Measurements from ENCODE around the gene RIN1.
"Not testable (repeated sequence)": the region's sequence is repeated elsewhere in the genome, so short reads cannot be mapped to it uniquely, and the experiment has no call there.

The RIN1 gene

GRCh38 chr11:66317723-66318599, 18.3 kb downstream of the RIN1 start:
- DNase-seq, result no peak

- no peak for DNase-seq
These were observed 18.9 kb downstream of the RIN1 start for GRCh38 chr11:66317322-66317722.

DNA sequence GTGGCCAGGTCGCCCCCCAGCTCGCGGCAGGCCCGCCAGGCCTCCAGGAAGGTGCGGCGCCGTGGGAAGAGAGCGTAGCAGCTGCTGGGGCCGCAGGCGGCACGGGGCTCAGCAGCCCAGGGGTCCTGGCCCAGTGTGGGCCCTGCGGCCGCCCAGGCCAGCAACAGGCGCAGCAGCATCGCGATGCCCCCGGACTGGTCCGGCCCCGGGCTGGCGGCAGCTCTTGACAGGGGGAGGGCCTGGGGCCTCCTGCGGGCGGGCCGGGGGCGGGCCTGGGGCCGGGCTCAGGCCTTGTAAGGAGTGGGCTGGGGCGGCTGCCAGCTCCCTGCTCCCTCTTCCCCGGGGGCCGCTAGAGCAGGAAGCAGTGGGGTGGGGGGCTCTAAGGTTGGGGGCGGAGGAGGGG, 19.4 kb downstream of the RIN1 start, which contains the start of gene CD248:
Gene CD248, minus strand, starts transcription at position 196 of the 403 bp plus-strand sequence. Its CDS starts 17 bp downstream, at position 179.
- no peak for DNase-seq

- DNase-seq, result no peak
These were observed 20.1 kb downstream of the RIN1 start for GRCh38 chr11:66315921-66316811.

GRCh38 chr11:66315498-66315885, 20.7 kb downstream of the RIN1 start:
- no peak for DNase-seq

DNA sequence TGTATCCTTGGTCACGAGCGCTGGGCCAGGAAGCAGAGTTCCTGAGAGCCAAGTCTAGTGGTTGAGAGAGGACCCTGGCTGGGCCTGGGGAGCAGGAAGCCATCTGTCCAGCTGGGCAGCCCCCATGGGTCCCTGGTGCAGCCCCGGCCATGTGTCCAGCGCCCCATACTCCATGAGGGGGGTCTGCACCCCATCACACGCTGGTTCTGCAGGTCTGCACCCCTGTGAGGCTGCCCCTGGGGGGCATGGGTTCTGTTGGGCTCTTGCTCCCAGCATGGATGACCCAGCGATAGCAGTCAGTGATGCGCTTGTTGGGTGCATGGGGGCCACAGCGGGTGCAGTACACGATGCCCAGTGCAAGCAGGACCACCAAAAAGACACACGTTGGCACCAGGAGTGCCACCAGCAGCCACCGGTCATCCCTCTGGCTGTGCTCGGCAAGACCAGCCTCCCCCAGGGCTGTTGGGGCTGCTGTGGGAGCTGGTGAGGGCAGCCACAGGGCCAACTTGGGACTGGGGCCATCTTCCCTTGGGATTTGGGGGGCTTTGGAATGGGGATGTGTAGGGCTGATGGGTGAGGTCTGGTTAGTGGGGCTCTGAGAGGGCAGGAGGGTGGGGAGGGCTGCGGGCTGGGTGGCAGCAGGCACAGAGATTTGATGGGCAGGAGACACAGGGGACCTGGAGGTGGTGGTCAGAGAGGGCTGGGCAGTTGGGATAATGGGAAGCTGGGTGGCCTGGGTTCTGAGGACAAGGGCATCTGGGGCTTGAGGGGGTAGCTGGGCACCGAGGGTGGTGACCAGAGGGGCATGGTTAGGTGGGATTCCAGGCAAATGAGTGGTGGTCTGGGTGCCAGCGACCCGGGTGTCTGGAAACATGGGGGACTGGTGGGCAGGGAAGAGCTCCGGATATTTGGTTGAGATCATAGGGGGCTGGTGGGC, 21.4 kb downstream of the RIN1 start:
- no peak for DNase-seq

GRCh38 chr11:66314186-66314501, 22.1 kb downstream of the RIN1 start:
- no peak for DNase-seq

GRCh38 chr11:66313321-66314185, 22.7 kb downstream of the RIN1 start:
- DNase-seq, result no peak

- DNase-seq, result peak; percentile 93
These were observed 23.5 kb downstream of the RIN1 start for GRCh38 chr11:66312549-66313320.

- DNase-seq, result peak; percentile 81
These were observed 24.2 kb downstream of the RIN1 start for GRCh38 chr11:66311965-66312548.

DNA sequence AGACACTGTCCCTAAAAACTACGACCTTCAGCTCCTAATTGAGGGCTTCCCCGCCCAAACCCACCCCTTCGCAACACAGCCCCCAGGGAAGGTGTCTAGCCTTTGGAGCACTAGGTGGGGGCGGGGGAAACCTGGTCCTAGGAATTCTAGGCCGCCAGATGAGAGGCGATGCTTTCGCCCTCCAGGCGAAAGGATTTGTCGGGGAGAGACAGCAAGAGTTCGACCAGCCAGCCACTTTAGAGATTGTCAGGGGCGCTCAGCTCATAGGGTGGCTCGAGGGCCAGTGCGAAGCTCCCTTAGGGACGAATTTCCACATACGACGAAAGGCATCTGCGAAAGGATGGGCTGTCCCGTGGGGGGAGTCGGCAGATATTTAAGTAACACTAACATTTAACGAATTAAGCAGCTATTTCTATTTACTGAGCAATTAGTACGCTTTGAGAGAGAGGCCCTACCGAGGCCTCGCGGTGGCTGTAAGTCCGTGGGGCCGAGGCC, 24.7 kb downstream of the RIN1 start:
- no peak for DNase-seq

DNA sequence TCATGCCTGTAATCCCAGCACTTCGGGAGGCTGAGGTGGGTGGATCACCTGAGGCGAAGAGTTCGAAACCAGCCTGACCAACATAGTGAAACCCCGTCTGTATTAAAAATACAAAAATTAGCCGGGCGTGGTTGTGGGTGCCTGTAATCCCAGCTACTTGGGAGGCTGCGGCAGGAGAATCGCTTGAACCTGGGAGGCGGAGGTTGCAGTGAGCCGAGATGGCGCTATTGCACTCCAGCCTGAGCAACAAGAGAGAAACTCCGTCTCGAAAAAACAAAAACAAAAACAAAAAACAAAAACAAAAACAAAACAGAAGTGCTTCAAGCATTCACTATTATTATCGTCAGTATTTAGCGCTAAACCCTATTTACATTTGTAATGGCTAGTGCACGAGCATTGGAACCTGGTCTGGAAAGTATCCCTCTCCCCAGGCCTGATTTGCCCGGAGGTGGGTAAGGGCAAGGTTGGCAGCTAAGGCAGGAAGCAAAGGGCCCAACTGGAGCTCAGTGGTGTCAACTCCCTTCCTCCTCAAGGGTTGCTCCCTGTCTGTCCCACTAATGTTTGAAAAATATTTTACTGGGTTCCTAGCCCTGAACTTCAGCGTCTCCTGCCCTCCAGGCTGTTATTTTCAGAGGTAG, 25.3 kb downstream of the RIN1 start:
- DNase-seq, result not testable (repeated sequence)

DNA sequence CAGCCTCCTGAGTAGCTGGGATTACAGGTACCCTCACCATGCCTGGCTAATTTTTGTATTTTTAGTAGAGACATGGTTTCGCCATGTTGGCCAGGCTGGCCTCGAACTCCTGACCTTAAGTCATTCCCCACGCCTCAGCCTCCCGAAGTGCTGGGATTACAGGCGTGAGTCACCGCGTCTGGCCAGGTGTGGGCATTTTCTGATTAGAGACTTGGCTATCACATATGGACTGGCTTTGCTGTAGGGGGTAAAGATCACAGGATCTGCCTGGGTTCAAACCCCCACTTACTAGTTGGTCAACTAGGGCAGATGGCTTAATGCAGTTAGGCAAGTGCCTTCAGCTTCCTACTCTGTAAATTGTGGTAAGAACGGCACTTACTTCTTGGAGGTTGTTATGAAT, 25.9 kb downstream of the RIN1 start:
- no peak for DNase-seq

DNA sequence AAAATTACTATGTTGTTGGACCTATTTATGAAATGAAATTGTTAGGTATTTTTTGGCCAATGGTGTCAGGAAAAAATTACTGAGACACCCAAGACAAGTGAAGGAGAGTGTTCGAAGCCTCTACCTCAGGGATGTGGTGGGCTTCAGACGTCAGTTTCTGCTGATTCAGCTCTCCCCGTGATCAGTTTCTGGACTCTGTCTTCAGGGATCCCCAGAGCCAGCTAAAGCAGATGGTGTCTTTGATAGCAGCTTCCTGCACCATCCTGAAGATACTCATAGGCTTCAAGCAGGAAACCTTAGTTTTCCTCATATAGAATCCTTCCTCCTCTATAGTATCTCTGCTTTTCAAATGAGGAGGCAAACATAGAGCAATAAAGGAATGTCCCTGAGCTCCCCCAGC, 26.8 kb downstream of the RIN1 start:
- no peak for DNase-seq

GRCh38 chr11:66302656-66303055, 33.6 kb downstream of the RIN1 start:
- DNase-seq, result no peak

DNA sequence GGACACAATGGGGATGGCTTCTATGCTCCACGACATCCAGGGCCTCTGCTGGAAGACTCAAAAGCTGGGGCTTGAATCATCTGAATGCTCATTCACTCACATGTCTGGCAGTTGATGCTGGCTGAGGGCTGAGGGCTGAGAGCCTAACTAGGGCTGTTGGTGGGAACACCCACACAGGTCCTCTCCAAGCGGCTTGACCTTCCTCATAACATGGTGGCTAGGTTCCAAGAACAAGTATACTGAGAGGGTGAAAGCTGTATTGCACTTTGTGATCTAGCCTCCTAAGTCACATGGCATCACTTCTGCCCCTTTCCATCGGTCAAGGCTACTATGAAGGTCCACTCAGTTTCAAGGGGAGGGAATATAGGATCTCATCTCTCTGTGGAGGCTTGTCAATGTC, 37.0 kb downstream of the RIN1 start:
- DNase-seq, result no peak

DNA sequence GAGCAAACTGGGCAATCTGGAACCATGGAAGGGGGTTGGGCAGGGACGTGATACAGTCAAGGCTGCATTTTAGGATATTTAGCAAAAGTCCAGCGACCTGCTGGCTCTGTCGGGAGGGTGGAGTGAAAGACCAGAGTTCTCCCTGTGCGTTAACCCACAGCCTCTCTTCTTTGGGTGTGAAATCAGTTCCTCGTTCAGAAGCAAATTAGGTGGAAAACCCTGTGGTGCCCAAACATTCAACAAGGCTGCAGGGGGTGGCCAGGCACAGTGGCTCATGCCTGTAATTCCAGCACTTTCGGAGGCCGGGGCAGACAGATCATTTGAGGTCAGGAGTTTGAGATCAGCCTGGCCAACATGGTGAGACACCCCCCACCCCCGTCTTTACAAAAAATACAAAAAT, 38.6 kb downstream of the RIN1 start:
- no peak for DNase-seq

GRCh38 chr11:66294626-66295620, 41.3 kb downstream of the RIN1 start:
- no peak for DNase-seq

All from NCI-H446 treated with DMSO at 0.1 percent for 48 hours (cell line).